CD14-positive monocyte (primary cell): ENCODE results near the gene ORAI2. TPM values are rescaled to one million over a fixed set of nuclear protein-coding genes. Genes with fewer than 3 reads are reported as not detected.

Source experiments
- DNase-seq, 3 donors: peaks; one replicate each; pipeline ENCODE4 v3.0.0-alpha.2; 2011 to 2022
- H2AFZ ChIP-seq: 2 replicates; pipeline ENCODE4 v1.6.0; 2012; ENCODE audit warnings: mild to moderate bottlenecking, low read depth, low read length, inconsistent platforms; ENCODE audit not compliant: insufficient read depth, poor library complexity, severe bottlenecking
- H3K27ac ChIP-seq, 2 donors: 1 replicate in 1 of 2; 2 replicates in 1 of 2; pipeline ENCODE4 v1.5.1; 2012 to 2013; ENCODE audit warnings: low read length in 2 of 2, control low read depth in 1 of 2, inconsistent platforms in 1 of 2, low read depth in 1 of 2, mild to moderate bottlenecking in 1 of 2
- H3K27me3 ChIP-seq, 2 donors: one replicate each; pipeline versions ENCODE4 v1.6.0 to v1.6.1; 2011 to 2013; ENCODE audit warnings: low read length in 2 of 2; ENCODE audit not compliant: control insufficient read depth in 2 of 2, insufficient read depth in 2 of 2
- H3K36me3 ChIP-seq, 2 donors: replicated peaks in 1 of 2; 1 replicate in 1 of 2; 2 replicates in 1 of 2; pipeline versions ENCODE4 v1.5.1 to v1.6.1; 2012 to 2013; ENCODE audit warnings: low read length in 2 of 2, control low read depth in 1 of 2, inconsistent platforms in 1 of 2, mild to moderate bottlenecking in 1 of 2; ENCODE audit not compliant: insufficient read depth in 2 of 2, control insufficient read depth in 1 of 2
- H3K4me1 ChIP-seq, 2 donors: 1 replicate in 1 of 2; 2 replicates in 1 of 2; pipeline versions ENCODE4 v1.5.1 to v1.6.1; 2012 to 2013; ENCODE audit warnings: low read length in 2 of 2, control low read depth in 1 of 2, inconsistent platforms in 1 of 2, mild to moderate bottlenecking in 1 of 2, moderate library complexity in 1 of 2; ENCODE audit not compliant: insufficient read depth in 2 of 2, control insufficient read depth in 1 of 2
- H3K4me2 ChIP-seq: replicated peaks from 2 replicates; pipeline ENCODE3; 2012; ENCODE audit warnings: low read length, moderate library complexity, mild to moderate bottlenecking; ENCODE audit not compliant: poor library complexity, severe bottlenecking; ENCODE audit errors: extremely low read depth
- H3K4me3 ChIP-seq, 3 experiments: fragments of 200-600 bp in 1 of 3; sonication (generic) in 1 of 3; replicated peaks in 1 of 3; 1 replicate in 2 of 3; 2 replicates in 1 of 3; pipeline ENCODE4 v1.5.1; 2011 to 2013; ENCODE audit warnings: low read length in 3 of 3, mild to moderate bottlenecking in 3 of 3, control low read depth in 2 of 3, low read depth in 2 of 3, inconsistent platforms in 1 of 3, moderate library complexity in 1 of 3
- H3K79me2 ChIP-seq: 2 replicates; pipeline ENCODE4 v1.6.0; 2012; ENCODE audit warnings: mild to moderate bottlenecking, control low read depth, inconsistent platforms, low read length, moderate library complexity; ENCODE audit not compliant: insufficient read depth
- H3K9ac ChIP-seq: 2 replicates; pipeline ENCODE4 v1.6.0; 2017; ENCODE audit warnings: low read length, mild to moderate bottlenecking; ENCODE audit not compliant: insufficient read depth, poor library complexity, severe bottlenecking
- H3K9me3 ChIP-seq, 2 donors: replicated peaks in 1 of 2; 1 replicate in 1 of 2; 2 replicates in 1 of 2; pipeline versions ENCODE4 v1.5.1 to v1.6.1; 2012 to 2013; ENCODE audit warnings: low read length in 2 of 2, control low read depth in 1 of 2; ENCODE audit not compliant: control insufficient read depth in 1 of 2, insufficient read depth in 1 of 2
- H4K20me1 ChIP-seq: 2 replicates; pipeline ENCODE4 v1.6.0; 2012; ENCODE audit warnings: mild to moderate bottlenecking, low read length, control low read depth, moderate library complexity; ENCODE audit not compliant: insufficient read depth
- H3K27ac Mint-ChIP-seq, 7 donors: one replicate each; pipeline ENCODE4 v1.8.0; 2020; ENCODE audit warnings: mild to moderate bottlenecking in 7 of 7, mixed read lengths in 7 of 7, moderate library complexity in 6 of 7, inconsistent platforms in 2 of 7
- H3K27me3 Mint-ChIP-seq, 3 donors: one replicate each; pipeline ENCODE4 v1.8.0; 2021 to 2022; ENCODE audit warnings: low read depth in 3 of 3, mild to moderate bottlenecking in 3 of 3, mixed read lengths in 3 of 3, moderate library complexity in 3 of 3, inconsistent platforms in 1 of 3
- H3K36me3 Mint-ChIP-seq, 2 donors: one replicate each; pipeline ENCODE4 v1.8.0; 2020; ENCODE audit warnings: mixed read lengths in 2 of 2, inconsistent platforms in 1 of 2, mild to moderate bottlenecking in 1 of 2
- H3K4me1 Mint-ChIP-seq: one replicate; pipeline ENCODE4 v1.8.0; 2020; ENCODE audit warnings: mild to moderate bottlenecking, mixed read lengths
- H3K4me3 Mint-ChIP-seq, 2 donors: one replicate each; pipeline ENCODE4 v1.8.0; 2020; ENCODE audit warnings: mild to moderate bottlenecking in 2 of 2, mixed read lengths in 2 of 2, moderate library complexity in 1 of 2
- H3K9me3 Mint-ChIP-seq, 7 donors: one replicate each; pipeline ENCODE4 v1.8.0; 2020 to 2022; ENCODE audit warnings: mixed read lengths in 7 of 7, mild to moderate bottlenecking in 6 of 7, moderate library complexity in 6 of 7, inconsistent platforms in 2 of 7
- WGBS: methylation state at CpG from one replicate; pipeline ENCODE4 v1.1.5; 2013; ENCODE audit warnings: missing lambda C conversion rate; ENCODE audit not compliant: insufficient coverage; 5-methylcytosine and 5-hydroxymethylcytosine counted together
- intact Hi-C, 2 donors: fragments of 100-400 bp; cut with micrococcal nuclease; formaldehyde crosslinking; loops; one replicate each; pipeline versions ENCODE4 v1.15.0 to v1.15.1; 2023
- polyA plus RNA-seq, 3 donors: library from polyadenylated mRNA; depleted of rRNA in 1 of 3; unstranded in 2 of 3; stranded (reverse) in 1 of 3; fragments of 300-500 nt in 2 of 3; fragments of >200 nt in 1 of 3; fragmentation: Illumina TruSeq in 2 of 3; gene quantifications; 1 replicate in 2 of 3; 2 replicates in 1 of 3; pipeline ENCODE4 v1.2.3, GENCODE V29; 2012 to 2021
- TF ChIP-seq, protein P1 (sequence below): fragments of 200-600 bp; IDR thresholded peaks from one replicate; pipeline ENCODE4 v1.8.0; 2022; ENCODE audit warnings: antibody characterized with exemption, mild to moderate bottlenecking

Gene ORAI2
- polyA plus RNA-seq, 3 donors, result 27.5 to 50.0 (median 38.2) TPM

DNA sequence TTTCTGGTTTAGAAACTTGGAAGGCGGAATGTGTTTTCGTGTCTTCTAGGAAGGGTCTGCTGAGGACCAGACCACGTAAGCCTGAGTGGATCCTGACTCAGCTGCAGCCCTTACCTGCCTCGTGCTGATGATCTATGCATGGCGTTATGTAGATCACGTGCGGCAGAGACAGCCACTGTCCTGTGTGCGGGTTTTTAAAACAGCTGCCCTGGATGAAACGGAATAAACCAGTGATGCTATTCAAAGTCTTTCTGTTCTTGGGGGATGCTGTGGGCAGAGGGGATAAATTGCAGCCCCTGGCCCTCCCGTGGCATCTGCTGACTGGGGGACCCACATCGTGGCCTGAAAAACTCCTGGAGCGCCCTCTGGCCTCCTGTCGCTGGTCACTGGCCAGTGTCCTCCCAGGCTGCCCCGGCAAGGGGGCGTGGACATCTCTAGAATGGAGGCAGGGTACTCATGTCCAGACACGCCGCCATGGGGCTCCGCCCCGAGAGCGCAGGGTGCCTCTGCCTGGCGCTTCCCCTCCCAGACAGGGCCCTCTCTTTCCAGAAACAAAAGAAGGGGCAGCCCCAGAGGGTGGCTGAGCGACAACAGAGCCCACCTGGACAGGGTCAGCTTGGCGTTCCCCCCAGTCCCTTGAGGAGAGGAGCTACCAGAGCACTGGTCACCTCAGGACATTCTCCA, 18.1 kb downstream of the ORAI2 start:
- Mint-ChIP-seq H3K9me3 (no peaks in the 10 kb centered on the region), H3K4me3 (no peak overlapping the region), H3K27me3 (no peaks in the 10 kb centered on the region), H3K27ac (no peak overlapping the region), H3K36me3 (peaks cover 16 to 33% of the 10 kb centered on the region in 2 donors), H3K4me1 (no peaks in the 10 kb centered on the region)
- intact Hi-C loops, result loop anchor here in 1 of 2 donors (5.0 to 10.0 kb wide), 2 partner anchors 39 to 167 kb away; partner anchors contain the start of gene SH2B2
- TF ChIP-seq, protein P1, sequence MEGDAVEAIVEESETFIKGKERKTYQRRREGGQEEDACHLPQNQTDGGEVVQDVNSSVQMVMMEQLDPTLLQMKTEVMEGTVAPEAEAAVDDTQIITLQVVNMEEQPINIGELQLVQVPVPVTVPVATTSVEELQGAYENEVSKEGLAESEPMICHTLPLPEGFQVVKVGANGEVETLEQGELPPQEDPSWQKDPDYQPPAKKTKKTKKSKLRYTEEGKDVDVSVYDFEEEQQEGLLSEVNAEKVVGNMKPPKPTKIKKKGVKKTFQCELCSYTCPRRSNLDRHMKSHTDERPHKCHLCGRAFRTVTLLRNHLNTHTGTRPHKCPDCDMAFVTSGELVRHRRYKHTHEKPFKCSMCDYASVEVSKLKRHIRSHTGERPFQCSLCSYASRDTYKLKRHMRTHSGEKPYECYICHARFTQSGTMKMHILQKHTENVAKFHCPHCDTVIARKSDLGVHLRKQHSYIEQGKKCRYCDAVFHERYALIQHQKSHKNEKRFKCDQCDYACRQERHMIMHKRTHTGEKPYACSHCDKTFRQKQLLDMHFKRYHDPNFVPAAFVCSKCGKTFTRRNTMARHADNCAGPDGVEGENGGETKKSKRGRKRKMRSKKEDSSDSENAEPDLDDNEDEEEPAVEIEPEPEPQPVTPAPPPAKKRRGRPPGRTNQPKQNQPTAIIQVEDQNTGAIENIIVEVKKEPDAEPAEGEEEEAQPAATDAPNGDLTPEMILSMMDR, result no peak
- no peak overlapping the region for H3K4me2 ChIP-seq
- peaks cover 16% of the 10 kb centered on the region for H4K20me1 ChIP-seq
- H3K36me3 ChIP-seq, result peaks cover 25 to 30% of the 10 kb centered on the region in 2 donors
- H3K27me3 ChIP-seq, result no peaks in the 10 kb centered on the region
- H3K4me1 ChIP-seq, result no peaks in the 10 kb centered on the region
- H2AFZ ChIP-seq, result no peak overlapping the region
- 95% methylated on average over 13 of the region's 23 CpGs for WGBS
- H3K9me3 ChIP-seq, result no peaks in the 10 kb centered on the region
- DNase-seq, result no peak
- H3K27ac ChIP-seq, result no peak overlapping the region
- H3K9ac ChIP-seq, result no peak overlapping the region
- H3K79me2 ChIP-seq, result no peaks in the 10 kb centered on the region
- no peak overlapping the region for H3K4me3 ChIP-seq

DNA sequence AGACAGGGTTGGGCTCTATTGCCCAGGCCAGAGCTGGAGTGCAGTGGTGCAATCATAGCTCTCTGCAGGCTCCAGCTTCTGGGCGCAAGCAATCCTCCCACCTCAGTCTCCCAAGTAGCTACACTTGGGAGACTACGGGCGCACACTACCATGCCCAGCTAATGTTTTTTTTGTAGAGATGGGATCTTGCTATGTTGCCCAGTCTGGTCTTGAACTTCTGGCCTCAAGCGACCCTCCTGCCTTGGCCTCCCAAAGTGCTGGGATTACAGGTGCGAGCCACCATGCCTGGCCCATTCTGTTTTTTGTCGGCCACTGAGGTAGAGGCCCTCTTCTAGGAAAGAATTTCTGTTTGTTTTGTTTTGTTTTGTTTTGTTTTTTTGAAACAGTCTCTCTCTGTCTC, 19.1 kb downstream of the ORAI2 start:
- Mint-ChIP-seq H3K27me3 (no peaks in the 10 kb centered on the region), H3K4me3 (no peak overlapping the region), H3K36me3 (peaks cover 15 to 33% of the 10 kb centered on the region in 2 donors), H3K9me3 (no peaks in the 10 kb centered on the region), H3K4me1 (no peaks in the 10 kb centered on the region), H3K27ac (no peak overlapping the region)
- WGBS, result 100% methylated on average over 2 of the region's 6 CpGs
- DNase-seq, result no peak
- Histone ChIP-seq H3K9me3 (no peaks in the 10 kb centered on the region), H3K79me2 (no peaks in the 10 kb centered on the region), H3K27ac (no peak overlapping the region), H3K27me3 (no peaks in the 10 kb centered on the region), H3K9ac (no peak overlapping the region), H3K4me2 (no peak overlapping the region), H4K20me1 (peaks cover 11% of the 10 kb centered on the region), H3K4me1 (no peaks in the 10 kb centered on the region), H3K4me3 (no peak overlapping the region), H3K36me3 (peaks cover 24 to 30% of the 10 kb centered on the region in 2 donors), H2AFZ (no peak overlapping the region)
- intact Hi-C loops, result loop anchor here in 1 of 2 donors (5.0 to 10.0 kb wide), 2 partner anchors 40 to 168 kb away; partner anchors contain the start of gene SH2B2
- TF ChIP-seq, protein P1, result no peak
